Breast epithelium (tissue), 4 donors: ENCODE measurements around the gene ARX. TPM values are rescaled to one million over a fixed set of nuclear protein-coding genes. Genes with fewer than 3 reads are reported as not detected.

ENCODE experiments used
- DNase-seq, 2 donors: peaks; one replicate each; pipeline ENCODE4 v3.0.0-alpha.2; 2019; ENCODE audit warnings: low spot score in 2 of 2
- H3K27ac ChIP-seq, 2 donors: fragments of 200-600 bp; sonication (generic) in 1 of 2; one replicate each; pipeline ENCODE4 v1.5.1; 2016 to 2019; ENCODE audit warnings: mild to moderate bottlenecking in 1 of 2
- H3K27me3 ChIP-seq, 2 donors: fragments of 200-600 bp; sonication (generic) in 1 of 2; one replicate each; pipeline versions ENCODE4 v1.5.1 to v1.6.0; 2017 to 2019; ENCODE audit warnings: control low read depth in 1 of 2, mild to moderate bottlenecking in 1 of 2
- H3K36me3 ChIP-seq: fragments of 200-600 bp; one replicate; pipeline ENCODE4 v1.5.1; 2019
- H3K4me1 ChIP-seq, 2 donors: fragments of 200-600 bp; sonication (generic); one replicate each; pipeline ENCODE4 v1.5.1; 2016 to 2019; ENCODE audit warnings: control low read depth in 1 of 2
- H3K4me3 ChIP-seq, 3 donors: fragments of 200-600 bp; sonication (generic); 1 replicate in 2 of 3; 2 replicates in 1 of 3; pipeline ENCODE4 v1.5.1; 2016 to 2019; ENCODE audit warnings: mild to moderate bottlenecking in 3 of 3, moderate library complexity in 2 of 3
- H3K9me3 ChIP-seq, 2 donors: fragments of 200-600 bp; sonication (generic) in 1 of 2; one replicate each; pipeline ENCODE4 v1.5.1; 2016 to 2019; ENCODE audit warnings: control low read depth in 1 of 2
- CTCF ChIP-seq, 3 donors: fragments of 450-650 bp; IDR thresholded peaks; one replicate each; pipeline ENCODE4 v1.5.1; 2016 to 2017; ENCODE audit warnings: antibody characterized with exemption in 3 of 3, mild to moderate bottlenecking in 3 of 3, moderate library complexity in 3 of 3
- POLR2A ChIP-seq: fragments of 450-650 bp; IDR thresholded peaks from one replicate; pipeline ENCODE4 v1.6.1; 2016; ENCODE audit warnings: antibody characterized with exemption, mild to moderate bottlenecking, moderate library complexity
- POLR2AphosphoS5 ChIP-seq, 3 donors: sonication (generic); formaldehyde crosslinking; IDR thresholded peaks; one replicate each; pipeline ENCODE4 v1.6.1; 2017; ENCODE audit warnings: antibody characterized with exemption in 3 of 3
- intact Hi-C: fragments of 100-400 bp; cut with DNase I; formaldehyde crosslinking; loops from one replicate; pipeline ENCODE4 v1.15.1; 2023; ENCODE audit warnings: low total_unique reads
- total RNA-seq, 3 donors: library from RNA; depleted of rRNA; stranded (reverse); fragments of >200 nt; gene quantifications; one replicate each; pipeline ENCODE4 v1.1.0, GENCODE V29; 2016

ARX gene
- total RNA-seq, 3 donors from 2014 or later = 0.33 TPM; not detected in 2

DNA sequence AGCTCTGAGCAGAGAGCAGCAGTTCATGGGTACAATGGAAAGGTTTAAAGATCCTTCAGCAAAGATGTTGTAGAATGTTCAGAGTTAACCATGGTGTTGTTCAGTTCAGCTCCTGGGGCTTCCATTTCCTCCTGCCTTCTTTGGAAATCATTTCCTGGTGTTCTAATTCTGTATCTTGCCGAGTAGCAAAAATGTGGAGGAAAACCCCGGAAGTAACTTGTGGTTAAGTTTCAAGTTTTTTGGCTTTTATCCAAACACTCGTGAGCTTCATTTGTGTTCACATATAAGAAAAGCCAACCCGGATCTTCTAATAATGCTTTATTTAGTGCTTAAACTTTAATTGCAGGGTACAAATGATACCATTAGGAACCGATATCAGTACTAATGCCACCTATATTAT, 33.6 kb upstream of the ARX start:
- no peak overlapping the region for H3K27ac ChIP-seq
- H3K4me1 ChIP-seq = no peaks in the 10 kb centered on the region
- no peak overlapping the region for H3K4me3 ChIP-seq
- H3K27me3 ChIP-seq = peaks cover 0 to 5% of the 10 kb centered on the region in 2 donors
- no peaks in the 10 kb centered on the region for H3K9me3 ChIP-seq
- no peak for DNase-seq
- TF ChIP-seq POLR2A = no peak
- no peak for TF ChIP-seq POLR2AphosphoS5 (IDR thresholded peaks at IDR 0.05)
- no peak for TF ChIP-seq CTCF (IDR thresholded peaks at IDR 0.05)
- intact Hi-C loops = no loop called here
- no peaks in the 10 kb centered on the region for H3K36me3 ChIP-seq

GRCh38 chrX:25048178-25048577, 32.4 kb upstream of the ARX start:
- no peaks in the 10 kb centered on the region for H3K36me3 ChIP-seq
- no peak for DNase-seq
- intact Hi-C loops = no loop called here
- H3K4me1 ChIP-seq = no peaks in the 10 kb centered on the region
- no peaks in the 10 kb centered on the region for H3K9me3 ChIP-seq
- H3K27me3 ChIP-seq = peaks cover 0 to 5% of the 10 kb centered on the region in 2 donors
- TF ChIP-seq POLR2AphosphoS5 (IDR thresholded peaks at IDR 0.05) = no peak
- no peak for TF ChIP-seq CTCF (IDR thresholded peaks at IDR 0.05)
- TF ChIP-seq POLR2A = no peak
- H3K27ac ChIP-seq = no peak overlapping the region
- no peak overlapping the region for H3K4me3 ChIP-seq

DNA sequence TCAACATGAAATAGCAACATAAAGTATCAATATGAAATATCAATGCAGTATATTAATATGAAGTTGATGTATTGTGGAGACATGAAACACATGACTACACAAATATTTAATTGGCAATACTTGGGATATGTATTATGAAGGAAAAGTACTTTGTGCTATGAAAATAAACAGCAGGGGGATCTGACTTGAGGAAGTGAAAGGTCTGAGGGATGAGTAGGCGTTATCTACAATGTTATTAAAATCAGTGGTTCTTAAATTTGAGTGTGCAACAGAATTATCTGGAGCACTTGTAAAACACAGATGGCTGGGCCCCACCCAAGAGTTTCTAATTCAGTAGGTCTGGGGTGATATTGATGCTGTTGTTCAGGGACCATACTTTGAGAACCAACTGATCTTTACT, 27.4 kb upstream of the ARX start:
- TF ChIP-seq POLR2A = no peak
- TF ChIP-seq POLR2AphosphoS5 (IDR thresholded peaks at IDR 0.05) = no peak
- TF ChIP-seq CTCF (IDR thresholded peaks at IDR 0.05) = no peak
- Histone ChIP-seq H3K4me3 (no peak overlapping the region), H3K36me3 (no peaks in the 10 kb centered on the region), H3K27ac (no peak overlapping the region), H3K4me1 (no peaks in the 10 kb centered on the region), H3K27me3 (no peaks in the 10 kb centered on the region), H3K9me3 (no peaks in the 10 kb centered on the region)
- no peak for DNase-seq
- intact Hi-C loops = no loop called here

DNA sequence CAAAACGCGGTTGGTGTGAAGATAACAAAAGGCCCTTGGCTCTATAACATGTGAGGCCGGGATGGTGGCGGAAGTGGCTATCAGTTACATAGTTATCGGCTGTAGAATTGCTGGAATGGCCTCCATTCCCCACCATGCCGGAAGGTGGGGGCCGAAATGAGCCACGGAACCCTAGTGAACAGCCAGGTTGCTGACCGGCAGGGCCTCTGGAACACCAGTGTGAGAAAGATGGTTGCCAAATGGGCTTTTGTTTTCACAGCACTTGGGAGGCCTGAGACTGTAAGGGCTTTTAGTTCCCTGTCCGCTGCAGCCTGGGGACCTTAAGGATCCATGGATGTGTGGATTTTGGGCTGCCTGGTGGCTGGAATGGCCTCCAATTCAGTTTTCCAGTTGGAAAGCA, 23.3 kb upstream of the ARX start:
- intact Hi-C loops = no loop called here
- no peak overlapping the region for H3K27ac ChIP-seq
- DNase-seq = no peak
- H3K9me3 ChIP-seq = no peaks in the 10 kb centered on the region
- H3K4me1 ChIP-seq = no peaks in the 10 kb centered on the region
- TF ChIP-seq POLR2A (no peak), POLR2AphosphoS5 (IDR thresholded peaks at IDR 0.05) (no peak), CTCF (IDR thresholded peaks at IDR 0.05) (no peak)
- H3K36me3 ChIP-seq = no peaks in the 10 kb centered on the region
- no peak overlapping the region for H3K4me3 ChIP-seq
- peaks cover 0 to 6% of the 10 kb centered on the region in 2 donors for H3K27me3 ChIP-seq

- Histone ChIP-seq H3K4me1 (no peaks in the 10 kb centered on the region), H3K27ac (no peak overlapping the region), H3K9me3 (no peaks in the 10 kb centered on the region), H3K4me3 (no peak overlapping the region), H3K36me3 (no peaks in the 10 kb centered on the region), H3K27me3 (peaks cover 0 to 6% of the 10 kb centered on the region in 2 donors)
- DNase-seq = no peak
- no peak for TF ChIP-seq CTCF (IDR thresholded peaks at IDR 0.05)
- no peak for TF ChIP-seq POLR2AphosphoS5 (IDR thresholded peaks at IDR 0.05)
- TF ChIP-seq POLR2A = no peak
- intact Hi-C loops = no loop called here
These were observed 19.1 kb upstream of the ARX start for GRCh38 chrX:25034889-25035288.
